Activated T-cell treated with anti-CD3 and anti-CD28 coated beads, Interleukin-2, amount 50 U/mL, for 48 hours (primary cell): ENCODE results near the gene ARL11.
A peak's percentile ranks its signal among the peaks of the same experiment; 100 is the strongest.
"Not testable (repeated sequence)": the region's sequence is repeated elsewhere in the genome, so short reads cannot be mapped to it uniquely, and the experiment has no call there.

ENCODE experiments used
- DNase-seq, 2 experiments: peaks; one replicate each; pipeline ENCODE4 v3.0.0-alpha.2; 2020

Gene ARL11

GRCh38 chr13:49627831-49628652 lies at the start of gene ARL11:
Gene ARL11 (plus strand): TSS chr13:49628507. CDS start chr13:49630448, 1,941 bp downstream.
- DNase-seq, result peak; percentile 71 to 76

GRCh38 chr13:49579501-49579900 lies 48.8 kb upstream of the ARL11 start:
- DNase-seq, result no peak

GRCh38 chr13:49580980-49581680 lies 47.2 kb upstream of the ARL11 start:
- DNase-seq, result no peak

GRCh38 chr13:49584771-49585182 lies 43.5 kb upstream of the ARL11 start:
- DNase-seq, result no peak

DNA sequence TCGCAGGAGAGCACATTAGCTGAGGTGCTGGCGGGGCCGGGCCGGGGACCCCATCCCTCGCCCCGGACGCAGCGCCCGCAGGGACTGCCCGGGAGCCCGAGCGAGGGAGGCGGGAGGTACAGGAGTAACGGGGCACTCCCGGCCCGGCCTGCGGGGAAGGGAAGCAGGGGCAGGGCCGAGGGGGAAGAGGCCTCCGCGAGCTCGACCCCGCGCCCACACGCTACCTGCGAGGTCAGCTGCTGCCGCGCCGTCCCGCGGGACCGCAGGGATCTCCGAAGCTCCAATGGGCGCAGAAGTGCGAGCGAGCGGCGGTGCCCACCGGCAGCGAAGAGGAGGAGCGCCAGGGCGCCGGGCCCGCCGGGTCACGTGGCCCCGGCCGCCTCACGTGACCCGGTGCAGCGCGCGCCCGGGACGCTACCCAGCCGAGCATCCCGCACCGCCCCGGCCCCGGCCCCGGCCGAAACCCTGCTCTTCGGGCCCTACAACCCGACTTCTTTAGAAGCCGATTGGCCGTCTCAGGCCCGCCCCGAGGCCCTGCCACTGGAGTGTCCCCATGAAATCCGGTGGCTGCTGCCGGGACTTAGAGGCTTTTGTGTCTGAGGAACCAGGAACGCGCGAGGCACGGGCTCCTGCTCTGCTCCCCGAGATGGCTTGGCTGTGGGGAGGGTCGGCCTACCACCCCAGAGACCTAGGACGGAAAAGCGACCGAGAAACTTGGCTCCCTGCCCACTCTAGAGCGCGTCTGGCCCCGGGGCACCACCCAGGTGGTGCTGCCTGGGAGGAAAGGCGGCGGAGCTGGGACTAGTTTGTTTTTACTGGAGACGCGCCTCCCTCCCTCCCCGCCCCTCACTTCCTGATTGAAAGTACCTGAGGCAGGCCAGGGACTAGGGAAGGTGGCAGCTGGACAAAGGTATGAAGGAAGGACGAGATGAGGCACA lies 42.8 kb upstream of the ARL11 start, which contains the start of gene RCBTB1:
Gene RCBTB1 (minus strand): TSS at position 339 of the 938 bp plus-strand sequence. CDS start 18,279 bp downstream, outside the sequence.
- peak; percentile 74 to 82 for DNase-seq

GRCh38 chr13:49586717-49587116 lies 41.6 kb upstream of the ARL11 start:
- no peak for DNase-seq

GRCh38 chr13:49587311-49587847 lies 40.9 kb upstream of the ARL11 start:
- DNase-seq, result no peak

DNA sequence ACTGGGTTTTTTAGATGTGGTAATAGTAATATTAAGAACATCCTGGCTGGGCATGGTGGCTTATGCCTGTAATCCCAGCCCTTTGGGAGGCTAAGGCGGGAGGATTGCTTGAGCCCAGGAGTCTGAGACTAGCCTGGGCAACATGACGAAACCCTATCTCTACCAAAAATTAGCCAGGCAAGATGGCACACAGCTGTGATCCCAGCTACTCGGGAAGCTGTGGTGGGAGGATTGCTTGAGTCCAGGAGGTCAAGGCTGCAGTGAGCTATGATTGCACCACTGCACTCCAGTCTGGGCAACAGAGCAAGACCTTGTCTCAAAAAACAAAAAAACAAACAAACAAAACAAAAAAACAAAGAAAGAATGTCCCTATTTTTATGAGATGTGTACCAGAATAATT lies 37.6 kb upstream of the ARL11 start:
- not testable (repeated sequence) for DNase-seq

DNA sequence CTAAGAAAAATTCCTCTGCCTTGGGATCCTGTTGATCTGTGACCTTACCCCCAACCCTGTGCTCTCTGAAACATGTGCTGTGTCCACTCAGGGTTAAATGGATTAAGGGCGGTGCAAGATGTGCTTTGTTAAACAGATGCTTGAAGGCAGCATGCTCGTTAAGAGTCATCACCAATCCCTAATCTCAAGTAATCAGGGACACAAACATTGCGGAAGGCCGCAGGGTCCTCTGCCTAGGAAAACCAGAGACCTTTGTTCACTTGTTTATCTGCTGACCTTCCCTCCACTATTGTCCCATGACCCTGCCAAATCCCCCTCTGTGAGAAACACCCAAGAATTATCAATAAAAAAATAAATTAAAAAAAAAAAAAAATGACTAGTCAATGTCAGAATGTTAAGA lies 34.4 kb upstream of the ARL11 start:
- DNase-seq, result not testable (repeated sequence)

GRCh38 chr13:49594576-49594975 lies 33.7 kb upstream of the ARL11 start:
- DNase-seq, result no peak

DNA sequence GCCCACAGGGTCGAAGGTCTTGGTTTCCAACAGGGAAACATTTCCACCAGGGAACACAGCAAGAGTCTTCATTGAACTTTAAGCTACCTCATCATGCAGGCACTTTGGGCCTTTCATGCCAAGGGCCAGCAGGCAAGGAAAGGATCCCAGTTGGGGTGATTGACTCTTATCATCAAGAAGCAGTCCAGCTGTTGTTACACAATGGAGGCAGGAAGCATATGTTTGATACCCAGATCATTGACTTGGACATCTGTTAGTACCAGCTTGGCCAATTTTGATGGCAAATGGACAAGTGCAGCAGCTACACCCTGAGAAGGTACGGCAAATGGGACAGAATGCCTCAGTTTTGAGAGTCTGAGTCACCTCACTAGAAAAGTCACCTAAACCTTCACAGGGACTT lies 32.1 kb upstream of the ARL11 start:
- no peak for DNase-seq

- DNase-seq, result no peak
Measured at GRCh38 chr13:49597043-49597641, 31.2 kb upstream of the ARL11 start.

GRCh38 chr13:49602005-49602404 lies 26.3 kb upstream of the ARL11 start:
- DNase-seq, result no peak

- not testable (repeated sequence) for DNase-seq
Measured at GRCh38 chr13:49602615-49603014, 25.7 kb upstream of the ARL11 start.

DNA sequence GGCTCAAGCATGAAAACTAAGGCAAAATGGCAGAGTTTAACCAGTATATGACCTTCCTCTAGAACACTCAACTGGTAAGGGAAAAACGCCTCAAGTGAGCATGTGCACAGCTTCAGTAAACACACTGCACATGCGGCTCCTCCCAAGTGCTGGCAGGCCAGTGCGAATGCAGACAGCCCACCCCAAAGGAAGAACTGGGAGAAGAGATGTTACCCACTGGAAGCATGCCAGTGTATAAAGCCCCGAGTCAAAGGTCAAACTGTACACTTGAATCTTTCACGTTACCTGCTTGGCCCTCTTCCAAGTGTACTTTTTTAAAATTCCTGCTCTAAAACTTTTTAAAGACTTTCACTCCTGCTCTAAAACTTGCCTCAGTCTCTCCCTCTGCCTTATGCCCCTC lies 23.7 kb upstream of the ARL11 start:
- no peak for DNase-seq

DNA sequence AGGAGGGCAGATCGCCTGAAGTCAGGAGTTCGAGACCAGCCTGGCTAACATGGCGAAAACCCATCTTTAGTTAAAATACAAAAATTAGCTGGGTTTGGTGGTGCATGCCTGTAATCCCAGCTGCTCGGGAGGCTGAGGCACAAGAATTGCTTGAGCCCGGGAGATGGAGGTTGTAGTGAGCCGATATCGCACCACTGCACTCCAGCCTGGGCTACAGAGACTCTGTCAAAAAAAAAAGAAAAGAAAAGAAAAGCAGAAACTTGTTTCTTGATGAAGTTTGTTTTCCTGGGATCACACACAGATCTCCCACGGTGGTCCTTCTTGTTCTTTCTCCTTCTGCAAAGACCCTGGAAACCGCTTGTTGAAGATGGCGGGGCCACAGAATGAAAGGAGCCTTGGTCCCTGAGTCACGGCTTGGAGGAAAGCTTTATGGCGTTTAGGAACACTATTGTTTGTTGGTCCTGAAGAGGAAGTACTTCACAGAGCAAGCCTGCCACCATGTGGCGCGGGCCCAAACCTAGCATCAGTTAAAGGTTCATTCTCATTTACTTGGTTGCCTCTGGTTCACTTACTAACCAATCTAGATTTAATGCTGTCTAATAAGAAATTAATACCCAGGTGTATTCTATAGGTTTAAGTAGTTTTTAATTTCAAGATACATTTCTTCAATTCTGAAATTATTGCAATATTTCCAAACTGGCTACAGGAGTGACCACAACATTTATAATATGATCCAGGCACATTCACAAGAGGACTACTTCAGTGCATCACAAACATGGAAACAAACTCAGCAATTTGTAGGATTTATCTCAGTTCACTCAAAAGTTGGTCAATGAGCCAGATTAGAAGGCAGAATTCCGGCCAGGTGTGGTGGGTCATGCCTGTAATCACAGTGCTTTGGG lies 21.3 kb upstream of the ARL11 start:
- peak; percentile 84 to 86 for DNase-seq

GRCh38 chr13:49607761-49608160 lies 20.5 kb upstream of the ARL11 start:
- no peak for DNase-seq

DNA sequence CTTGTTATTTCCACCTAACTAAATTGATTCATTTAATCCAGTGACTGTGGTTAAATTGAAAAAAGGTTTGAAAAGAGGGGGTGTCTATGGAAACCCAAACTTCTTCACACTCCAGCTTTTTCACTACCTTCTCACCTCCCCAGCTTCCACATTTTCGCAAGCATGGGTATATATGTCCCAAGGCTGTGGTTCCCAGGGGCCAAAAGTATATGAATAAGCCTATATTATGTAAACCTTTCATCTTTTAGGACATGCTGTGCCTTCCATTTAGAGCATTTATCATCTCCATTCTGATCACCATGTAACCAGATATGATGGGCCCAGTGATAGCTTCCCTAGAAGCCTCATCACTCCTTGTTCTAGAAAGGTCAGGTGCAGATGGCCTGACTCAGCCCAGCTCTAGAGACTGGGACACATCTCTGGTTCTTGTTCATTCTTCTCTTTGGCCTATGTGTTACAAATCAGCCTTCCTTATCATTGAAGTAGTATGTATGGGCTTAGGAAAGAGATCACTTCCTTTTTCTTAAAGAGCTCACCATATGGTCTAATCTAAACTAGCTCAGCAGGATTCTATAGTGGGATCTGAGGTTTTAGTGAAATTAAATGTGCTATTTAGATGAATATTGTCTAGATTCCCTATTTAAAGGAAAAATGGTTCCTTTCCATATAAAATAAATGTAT lies 19.5 kb upstream of the ARL11 start:
- no peak for DNase-seq

DNA sequence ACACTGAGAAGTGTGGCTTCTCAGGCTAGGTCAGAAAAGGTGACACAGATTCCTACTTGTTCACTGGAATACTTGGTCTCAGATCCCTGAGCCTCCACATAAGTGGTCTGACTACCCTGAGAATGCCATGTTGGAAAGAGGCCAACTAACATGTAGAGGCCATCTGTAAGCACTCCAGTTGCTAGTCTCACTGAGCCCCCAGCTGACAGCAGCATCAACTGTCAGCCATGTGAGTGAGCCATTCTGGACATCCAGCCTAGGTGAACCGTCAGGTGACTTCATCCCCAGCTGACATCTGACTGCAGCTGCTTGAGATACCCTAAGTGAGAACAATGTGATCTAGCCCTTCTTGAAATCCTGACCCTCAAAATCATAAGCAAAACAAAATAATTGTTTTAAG lies 18.1 kb upstream of the ARL11 start:
- no peak for DNase-seq

DNA sequence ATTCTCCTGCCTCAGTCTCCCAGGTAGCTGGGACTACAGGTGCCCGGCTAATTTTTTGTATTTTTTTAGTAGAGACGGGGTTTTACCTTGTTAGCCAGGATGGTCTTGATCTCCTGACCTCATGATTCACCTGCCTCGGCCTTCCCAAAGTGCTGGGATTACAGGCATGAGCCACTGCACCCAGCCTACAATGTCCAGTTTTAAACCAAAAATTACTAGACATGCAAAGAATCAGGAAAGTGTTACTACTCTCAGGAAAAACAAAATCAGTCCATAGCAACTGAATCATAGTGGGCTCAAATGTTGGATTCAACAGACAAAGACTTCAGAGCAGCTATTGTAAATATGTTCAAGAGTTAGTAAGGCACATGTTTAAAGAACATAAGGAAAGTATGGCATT lies 16.3 kb upstream of the ARL11 start:
- DNase-seq, result not testable (repeated sequence)
